ENCODE results near the gene RBM18. TPM values are rescaled to one million over a fixed set of nuclear protein-coding genes. Genes with fewer than 3 reads are reported as not detected.

RBM18 gene
- total RNA-seq, 1 donor: 11.2 TPM

DNA sequence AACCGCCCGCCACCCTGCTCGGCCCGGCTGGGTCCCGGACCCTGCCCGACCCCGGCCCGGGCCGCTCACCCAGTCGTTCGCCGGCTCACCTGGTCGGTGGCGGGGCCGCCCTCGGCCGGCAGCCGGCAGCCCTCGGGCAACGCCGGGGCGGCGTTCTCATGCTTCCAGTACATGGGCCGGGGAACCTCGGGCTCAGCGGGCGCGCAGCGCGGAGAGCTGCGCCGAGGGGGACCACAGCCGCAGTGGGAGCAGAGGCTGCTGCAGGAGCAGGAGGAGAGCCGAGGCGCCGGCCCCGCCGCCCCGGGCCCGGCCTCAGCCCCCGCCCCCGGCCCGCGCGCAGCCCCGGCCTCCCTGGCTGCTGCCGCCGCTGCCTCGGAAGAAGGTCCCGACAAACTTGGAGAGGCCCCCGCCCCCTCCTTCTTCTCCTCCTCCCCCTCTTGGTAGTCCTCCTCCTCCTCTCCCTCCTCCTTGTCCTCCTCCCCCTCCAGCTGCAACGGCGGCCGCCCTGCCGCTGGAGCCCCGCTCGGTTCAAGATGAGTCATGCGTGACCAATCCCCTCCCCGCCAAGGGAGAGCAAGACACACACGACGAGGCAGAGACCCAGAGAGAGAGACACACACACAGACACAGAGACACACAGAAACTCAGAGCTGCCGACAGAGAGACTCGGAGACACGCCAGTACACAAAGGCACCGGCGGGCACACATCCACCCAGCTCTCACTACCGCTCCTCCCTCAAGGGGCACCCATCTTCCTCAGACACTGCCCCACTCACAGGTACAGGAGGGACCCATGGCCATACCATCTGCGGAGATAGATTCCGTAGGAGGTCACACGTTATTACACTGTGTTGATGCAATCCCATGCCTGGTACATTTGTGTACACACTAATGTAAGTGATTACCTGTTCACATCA is 35.8 kb downstream of the RBM18 start, which contains the start of gene LHX6:
TSS of gene LHX6 (minus strand) at position 390 of the 917 bp plus-strand sequence. CDS start at position 173, 217 bp downstream.
- no peak for TF ChIP-seq CTCF (IDR thresholded peaks at IDR 0.05; ENCODE audit: insufficient read depth, low read depth, low read length)
- peak within 1 kb of the TSS; percentile 26 for H3K4me3 ChIP-seq (ENCODE audit: low read depth, low read length)
- peak; percentile 15 for DNase-seq (ENCODE audit: low read depth)

- DNase-seq (ENCODE audit: low read depth): no peak
- TF ChIP-seq CTCF (IDR thresholded peaks at IDR 0.05; ENCODE audit: insufficient read depth, low read depth, low read length): no peak
- peak overlapping the region; percentile 26 for H3K4me3 ChIP-seq (ENCODE audit: low read depth, low read length)
Measured at GRCh38 chr9:122228191-122228567, 36.5 kb downstream of the RBM18 start.

- TF ChIP-seq CTCF (IDR thresholded peaks at IDR 0.05; ENCODE audit: insufficient read depth, low read depth, low read length): no peak
- no peak overlapping the region for H3K4me3 ChIP-seq (ENCODE audit: low read depth, low read length)
Measured at GRCh38 chr9:122227575-122227900, 37.1 kb downstream of the RBM18 start.

DNA sequence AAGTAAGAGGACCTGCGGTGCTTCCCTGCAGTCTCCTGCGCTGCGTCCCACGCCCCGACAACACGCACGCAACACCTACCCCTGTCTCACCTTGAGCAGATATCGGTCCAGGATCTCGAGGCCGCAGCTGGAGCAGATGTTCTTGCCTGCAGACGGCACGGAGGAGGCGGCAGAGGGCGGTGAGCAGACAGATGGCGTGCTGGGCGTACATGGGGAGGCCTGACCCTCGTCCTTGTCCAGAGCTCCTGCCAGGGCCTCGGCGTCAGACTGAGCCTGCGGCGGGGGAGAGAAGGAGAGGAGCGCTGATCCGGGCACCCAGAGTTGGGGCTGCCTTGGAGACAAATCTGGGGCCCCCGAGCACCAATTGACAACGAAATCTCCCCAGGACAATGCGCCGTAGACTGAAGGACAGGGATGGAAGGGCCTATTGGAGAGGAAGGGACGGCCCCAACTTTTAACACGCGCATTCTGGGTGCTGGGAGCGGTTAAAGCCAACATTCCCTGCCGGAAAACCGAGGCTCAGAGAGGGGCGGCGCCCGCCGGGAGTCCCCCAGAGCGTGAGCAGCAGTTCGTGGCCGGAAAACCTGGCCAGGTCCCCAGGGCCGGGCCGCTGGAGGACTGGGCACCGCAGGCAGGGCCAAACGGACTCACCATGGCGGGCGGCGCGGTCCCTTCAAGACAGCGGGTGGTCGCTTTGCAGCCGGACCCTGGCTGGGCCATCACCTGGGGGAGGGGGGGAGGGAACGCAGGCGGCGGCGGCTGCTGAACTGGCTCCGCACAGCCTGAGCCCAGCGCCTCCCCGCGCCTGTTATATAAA is 37.7 kb downstream of the RBM18 start:
- no peak for DNase-seq (ENCODE audit: low read depth)
- TF ChIP-seq CTCF (IDR thresholded peaks at IDR 0.05; ENCODE audit: insufficient read depth, low read depth, low read length): no peak
- no peak overlapping the region for H3K4me3 ChIP-seq (ENCODE audit: low read depth, low read length)

More at GRCh38 chr9:122227575-122227900, 37.1 kb downstream of the RBM18 start:
- DNase-seq (ENCODE audit: low read depth): no peak

GRCh38 chr9:122226142-122226757 is 38.4 kb downstream of the RBM18 start:
- no peak for TF ChIP-seq CTCF (IDR thresholded peaks at IDR 0.05; ENCODE audit: insufficient read depth, low read depth, low read length)
- DNase-seq (ENCODE audit: low read depth): no peak
- no peak overlapping the region for H3K4me3 ChIP-seq (ENCODE audit: low read depth, low read length)

GRCh38 chr9:122225312-122226141 is 39.1 kb downstream of the RBM18 start:
- no peak for DNase-seq (ENCODE audit: low read depth)
- H3K4me3 ChIP-seq (ENCODE audit: low read depth, low read length): no peak overlapping the region

More at GRCh38 chr9:122225312-122226141, 39.1 kb downstream of the RBM18 start:
- no peak for TF ChIP-seq CTCF (IDR thresholded peaks at IDR 0.05; ENCODE audit: insufficient read depth, low read depth, low read length)

Measured in fibroblast of villous mesenchyme (primary cell).